ENCODE data around the gene SLC26A2.

SLC26A2 gene

DNA sequence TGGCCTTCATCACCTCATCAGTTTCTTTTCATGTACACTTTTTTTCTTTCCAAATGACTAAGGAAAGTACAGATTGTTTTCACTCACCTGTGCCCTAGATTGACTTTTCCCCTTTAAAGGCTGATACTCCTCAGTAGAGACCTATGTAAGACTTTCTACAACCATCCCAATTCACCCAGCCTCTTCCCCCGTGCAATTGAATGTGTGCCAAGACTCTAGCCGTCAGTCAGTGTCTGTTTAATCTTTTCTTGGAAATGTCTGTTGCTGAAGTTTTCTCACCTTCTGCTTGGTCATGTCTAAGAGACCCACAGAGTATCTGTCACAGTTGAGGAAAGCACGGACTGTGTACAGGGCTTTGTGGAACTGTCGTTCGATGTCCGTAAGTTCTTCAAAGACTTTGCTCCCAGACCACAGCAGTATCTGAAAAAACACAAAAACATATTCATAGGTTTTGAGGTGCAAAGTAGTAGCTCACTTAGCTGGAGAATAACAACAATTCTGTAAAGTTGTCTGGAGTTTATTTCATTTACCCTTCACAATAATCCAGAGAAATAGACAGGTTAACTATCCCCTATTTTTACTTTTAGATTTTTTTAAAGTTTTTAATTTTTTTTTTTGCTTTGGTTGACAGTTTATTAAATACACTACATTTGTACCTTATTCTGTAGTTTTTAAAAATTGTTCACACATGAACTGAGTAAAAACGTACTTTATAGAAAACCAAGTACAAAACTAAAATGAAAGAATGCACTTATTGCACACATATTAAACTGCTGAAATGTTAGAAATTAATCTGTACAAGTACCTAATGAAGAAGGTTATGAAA, 29.6 kb upstream of the SLC26A2 start:
- in situ Hi-C loops (cut with MboI; ENCODE audit: low sequenced_read_pairs), result no loop called here
- Histone ChIP-seq H3K9me3 (no peaks in the 10 kb centered on the region), H3K4me1 (no peaks in the 10 kb centered on the region), H3K4me3 (no peak overlapping the region), H3K27me3 (ENCODE audit: low read depth) (peaks cover 13% of the 10 kb centered on the region), H3K36me3 (replicated peaks) (no peaks in the 10 kb centered on the region)
- DNase-seq (ENCODE audit: low spot score in 2 of 2), result no peak

GRCh38 chr5:149931992-149932436, 28.5 kb upstream of the SLC26A2 start:
- Histone ChIP-seq H3K36me3 (replicated peaks) (no peaks in the 10 kb centered on the region), H3K4me1 (no peaks in the 10 kb centered on the region), H3K4me3 (no peak overlapping the region), H3K27me3 (ENCODE audit: low read depth) (peaks cover 13% of the 10 kb centered on the region), H3K9me3 (no peaks in the 10 kb centered on the region)
- in situ Hi-C loops (cut with MboI; ENCODE audit: low sequenced_read_pairs), result no loop called here
- no peak for DNase-seq (ENCODE audit: low spot score in 2 of 2)

DNA sequence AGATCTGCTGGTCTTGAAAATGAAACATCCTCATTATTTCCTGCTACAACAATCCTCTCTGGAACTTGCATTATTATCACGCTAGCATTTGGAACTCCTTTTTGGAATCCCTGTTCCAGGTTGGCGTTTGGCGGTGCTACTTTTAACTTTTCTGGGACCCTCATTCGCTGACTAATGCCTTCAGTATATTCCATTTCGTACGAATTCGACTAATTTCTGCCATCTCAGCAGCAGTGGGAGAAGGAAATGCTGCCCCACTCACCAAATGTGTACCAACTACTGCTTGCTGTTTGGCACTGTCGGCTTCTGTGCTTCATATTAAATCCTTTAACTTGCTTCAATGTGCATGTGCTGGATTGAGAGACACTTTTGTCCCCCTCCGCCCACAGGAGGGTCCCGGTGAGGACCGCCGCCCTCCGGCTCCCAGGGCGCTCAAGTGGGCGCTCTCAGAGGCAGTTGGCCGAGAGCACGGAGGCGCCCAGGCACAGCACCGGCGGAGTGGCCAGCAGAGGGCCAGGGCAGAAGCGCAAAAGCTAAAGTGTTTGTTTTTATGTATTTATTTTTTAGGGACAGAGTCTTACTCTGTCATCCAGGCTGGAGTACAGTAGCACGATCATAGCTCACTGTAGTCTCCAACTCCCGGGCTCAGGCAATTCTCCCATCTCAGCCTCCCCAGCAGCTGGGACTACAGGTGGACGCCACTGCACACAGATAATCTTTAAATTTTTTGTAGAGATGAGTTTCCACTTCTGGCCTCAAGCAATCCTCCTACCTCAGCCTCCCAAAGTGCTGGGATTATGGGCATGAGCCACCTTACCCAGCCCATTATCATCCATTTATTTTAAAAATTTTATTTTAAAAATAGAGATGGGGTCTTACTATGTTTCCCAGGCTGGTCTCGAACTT, 27.9 kb upstream of the SLC26A2 start:
- no peak for DNase-seq (ENCODE audit: low spot score in 2 of 2)
- in situ Hi-C loops (cut with MboI; ENCODE audit: low sequenced_read_pairs), result no loop called here
- Histone ChIP-seq H3K36me3 (replicated peaks) (no peaks in the 10 kb centered on the region), H3K4me3 (no peak overlapping the region), H3K4me1 (no peaks in the 10 kb centered on the region), H3K27me3 (ENCODE audit: low read depth) (peaks cover 13% of the 10 kb centered on the region), H3K9me3 (no peaks in the 10 kb centered on the region)

- Histone ChIP-seq H3K9me3 (no peaks in the 10 kb centered on the region), H3K36me3 (replicated peaks) (no peaks in the 10 kb centered on the region), H3K27me3 (ENCODE audit: low read depth) (peaks cover 11% of the 10 kb centered on the region), H3K4me1 (no peaks in the 10 kb centered on the region), H3K4me3 (no peak overlapping the region)
- DNase-seq (ENCODE audit: low spot score in 2 of 2), result no peak
- in situ Hi-C loops (cut with MboI; ENCODE audit: low sequenced_read_pairs), result no loop called here
Measured at GRCh38 chr5:149935431-149935901, 25.1 kb upstream of the SLC26A2 start.

- H3K36me3 ChIP-seq (replicated peaks), result no peaks in the 10 kb centered on the region
- no peaks in the 10 kb centered on the region for H3K9me3 ChIP-seq
- H3K4me3 ChIP-seq, result no peak overlapping the region
- peaks cover 5% of the 10 kb centered on the region for H3K27me3 ChIP-seq (ENCODE audit: low read depth)
- no peaks in the 10 kb centered on the region for H3K4me1 ChIP-seq
- no peak for DNase-seq (ENCODE audit: low spot score in 2 of 2)
- in situ Hi-C loops (cut with MboI; ENCODE audit: low sequenced_read_pairs), result no loop called here
Measured at GRCh38 chr5:149936044-149936699, 24.4 kb upstream of the SLC26A2 start.

GRCh38 chr5:149936700-149937091, 23.9 kb upstream of the SLC26A2 start:
- no peak overlapping the region for H3K4me3 ChIP-seq
- DNase-seq (ENCODE audit: low spot score in 2 of 2), result no peak
- no peaks in the 10 kb centered on the region for H3K4me1 ChIP-seq
- H3K27me3 ChIP-seq (ENCODE audit: low read depth), result peaks cover 2% of the 10 kb centered on the region
- H3K36me3 ChIP-seq (replicated peaks), result no peaks in the 10 kb centered on the region
- H3K9me3 ChIP-seq, result no peaks in the 10 kb centered on the region
- in situ Hi-C loops (cut with MboI; ENCODE audit: low sequenced_read_pairs), result no loop called here

- Histone ChIP-seq H3K4me3 (no peak overlapping the region), H3K36me3 (replicated peaks) (no peaks in the 10 kb centered on the region), H3K27me3 (ENCODE audit: low read depth) (peaks cover 2% of the 10 kb centered on the region; the same call in 1 of the 2 replicates), H3K4me1 (no peaks in the 10 kb centered on the region), H3K9me3 (no peaks in the 10 kb centered on the region)
- in situ Hi-C loops (cut with MboI; ENCODE audit: low sequenced_read_pairs), result no loop called here
- DNase-seq (ENCODE audit: low spot score in 2 of 2), result no peak
Measured at GRCh38 chr5:149937610-149938009, 22.9 kb upstream of the SLC26A2 start.

DNA sequence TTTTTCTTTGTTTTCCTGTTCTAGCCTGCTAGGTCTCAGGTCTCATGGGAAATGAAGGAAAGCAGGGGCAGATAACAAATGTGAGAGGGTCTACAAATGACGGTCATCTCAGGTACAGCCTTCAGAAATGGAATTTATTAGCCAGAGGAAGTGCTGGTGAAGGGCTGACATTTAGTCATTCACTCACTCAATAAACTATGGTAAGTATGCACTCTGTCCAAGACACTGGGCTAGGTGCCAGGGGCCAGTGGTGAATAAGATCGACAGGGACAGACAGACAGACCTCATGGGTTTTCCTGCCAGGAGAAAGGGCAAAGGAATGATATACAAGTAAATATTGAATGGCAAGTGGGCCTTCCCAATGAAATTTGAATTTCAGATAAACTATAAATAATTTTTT, 22.3 kb upstream of the SLC26A2 start:
- no peak for DNase-seq (ENCODE audit: low spot score in 2 of 2)
- in situ Hi-C loops (cut with MboI; ENCODE audit: low sequenced_read_pairs), result no loop called here

GRCh38 chr5:149938791-149939358, 21.7 kb upstream of the SLC26A2 start:
- no peaks in the 10 kb centered on the region for H3K9me3 ChIP-seq
- H3K27me3 ChIP-seq (ENCODE audit: low read depth), result peaks cover 2% of the 10 kb centered on the region; the same call in 1 of the 2 replicates
- H3K4me3 ChIP-seq, result no peak overlapping the region
- no peaks in the 10 kb centered on the region for H3K4me1 ChIP-seq
- in situ Hi-C loops (cut with MboI; ENCODE audit: low sequenced_read_pairs), result no loop called here
- no peak for DNase-seq (ENCODE audit: low spot score in 2 of 2)
- no peaks in the 10 kb centered on the region for H3K36me3 ChIP-seq (replicated peaks)

More for the DNA sequence above, 22.3 kb upstream of the SLC26A2 start:
- H3K36me3 ChIP-seq (replicated peaks), result no peaks in the 10 kb centered on the region
- no peak overlapping the region for H3K4me3 ChIP-seq
- peaks cover 2% of the 10 kb centered on the region; the same call in 1 of the 2 replicates for H3K27me3 ChIP-seq (ENCODE audit: low read depth)
- no peaks in the 10 kb centered on the region for H3K9me3 ChIP-seq
- no peaks in the 10 kb centered on the region for H3K4me1 ChIP-seq

GRCh38 chr5:149939546-149939945, 21.0 kb upstream of the SLC26A2 start:
- in situ Hi-C loops (cut with MboI; ENCODE audit: low sequenced_read_pairs), result no loop called here
- H3K9me3 ChIP-seq, result no peaks in the 10 kb centered on the region
- H3K4me3 ChIP-seq, result no peak overlapping the region
- H3K27me3 ChIP-seq (ENCODE audit: low read depth), result peaks cover under 1% of the 10 kb centered on the region; the same call in 1 of the 2 replicates
- H3K4me1 ChIP-seq, result no peaks in the 10 kb centered on the region
- no peaks in the 10 kb centered on the region for H3K36me3 ChIP-seq (replicated peaks)
- no peak for DNase-seq (ENCODE audit: low spot score in 2 of 2)

- no peaks in the 10 kb centered on the region for H3K4me1 ChIP-seq
- no peak for DNase-seq (ENCODE audit: low spot score in 2 of 2)
- no peaks in the 10 kb centered on the region for H3K36me3 ChIP-seq (replicated peaks)
- H3K9me3 ChIP-seq, result no peaks in the 10 kb centered on the region
- H3K27me3 ChIP-seq (ENCODE audit: low read depth), result no peaks in the 10 kb centered on the region
- H3K4me3 ChIP-seq, result no peak overlapping the region
- in situ Hi-C loops (cut with MboI; ENCODE audit: low sequenced_read_pairs), result no loop called here
Measured at GRCh38 chr5:149940077-149940574, 20.4 kb upstream of the SLC26A2 start.

DNA sequence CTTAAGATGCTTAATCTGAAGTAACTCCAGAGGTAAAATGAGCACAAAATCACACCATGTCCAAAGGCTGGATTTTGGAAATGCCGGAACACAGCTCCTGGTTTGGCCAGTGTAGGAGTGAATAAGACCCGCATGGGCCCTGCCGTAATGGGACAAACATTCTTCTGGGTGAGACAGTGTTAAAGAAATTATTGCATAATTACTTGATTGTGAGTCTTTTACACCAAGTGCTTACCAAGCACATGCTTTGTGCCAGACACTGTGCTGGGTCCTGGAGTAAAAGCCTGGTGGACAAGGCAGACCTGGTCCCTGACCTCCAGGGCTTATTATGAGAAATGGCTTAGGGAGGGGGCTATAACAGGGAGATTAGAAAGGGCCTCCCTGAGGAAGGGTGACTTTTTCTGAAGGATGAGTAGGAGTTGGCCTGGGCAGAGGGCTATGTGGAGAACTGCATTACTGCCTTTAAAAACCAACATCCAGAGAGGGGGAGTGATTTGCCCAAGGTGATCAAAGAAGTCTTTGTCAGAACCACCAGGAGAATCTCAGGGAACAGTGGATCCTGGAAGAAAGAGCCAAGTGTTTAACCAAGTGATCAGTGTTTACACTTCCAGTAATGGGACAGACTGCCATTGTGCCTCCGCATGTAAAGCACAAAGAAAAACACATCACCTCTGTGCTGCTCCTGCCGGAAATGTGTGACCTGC, 19.5 kb upstream of the SLC26A2 start:
- Histone ChIP-seq H3K9me3 (no peaks in the 10 kb centered on the region), H3K4me1 (no peaks in the 10 kb centered on the region), H3K4me3 (no peak overlapping the region), H3K27me3 (ENCODE audit: low read depth) (no peaks in the 10 kb centered on the region), H3K36me3 (replicated peaks) (no peaks in the 10 kb centered on the region)
- in situ Hi-C loops (cut with MboI; ENCODE audit: low sequenced_read_pairs), result no loop called here
- DNase-seq (ENCODE audit: low spot score in 2 of 2), result no peak

DNA sequence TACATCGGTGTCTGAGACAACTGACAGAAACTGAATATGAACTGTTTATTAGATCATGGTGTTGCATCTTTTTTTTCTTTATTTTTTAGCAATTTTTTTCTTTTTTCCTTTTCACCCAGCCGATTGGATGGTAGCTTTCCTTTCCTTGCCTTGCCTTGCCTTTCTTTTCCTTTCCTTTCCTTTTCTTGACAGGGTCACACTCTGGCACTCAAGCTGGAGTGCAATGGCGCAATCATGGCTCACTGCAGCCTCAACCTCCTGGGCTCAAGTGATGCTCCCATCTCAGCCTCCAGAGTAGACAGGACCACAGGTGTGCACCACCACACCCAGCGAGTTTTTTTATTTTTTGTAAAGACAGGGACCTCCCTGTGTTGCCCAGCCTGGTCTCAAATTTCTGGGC, 18.8 kb upstream of the SLC26A2 start:
- in situ Hi-C loops (cut with MboI; ENCODE audit: low sequenced_read_pairs), result no loop called here
- Histone ChIP-seq H3K27me3 (ENCODE audit: low read depth) (no peaks in the 10 kb centered on the region), H3K4me1 (no peaks in the 10 kb centered on the region), H3K4me3 (no peak overlapping the region), H3K36me3 (replicated peaks) (no peaks in the 10 kb centered on the region), H3K9me3 (no peaks in the 10 kb centered on the region)
- no peak for DNase-seq (ENCODE audit: low spot score in 2 of 2)
